Chondrocyte (in vitro differentiated cells): ENCODE measurements around the gene CELA2B. TPM values are rescaled to one million over a fixed set of nuclear protein-coding genes. Genes with fewer than 3 reads are reported as not detected.
"Not testable (repeated sequence)": the region's sequence is repeated elsewhere in the genome, so short reads cannot be mapped to it uniquely, and the experiment has no call there.

Experiments
- DNase-seq: peaks from one replicate; pipeline ENCODE4 v3.0.0; 2021; ENCODE audit warnings: mixed read lengths, low spot score
- H3K27ac Mint-ChIP-seq: one replicate; pipeline ENCODE4 v1.8.0; 2021; ENCODE audit warnings: mild to moderate bottlenecking, moderate library complexity, mixed read lengths; ENCODE audit not compliant: unreplicated experiment
- H3K27me3 Mint-ChIP-seq: 2 replicates; pipeline ENCODE4 v1.8.0; 2021; ENCODE audit warnings: low read depth, mixed read lengths
- H3K36me3 Mint-ChIP-seq: 2 replicates; pipeline ENCODE4 v1.8.0; 2021; ENCODE audit warnings: low read depth, mixed read lengths
- H3K4me1 Mint-ChIP-seq: 2 replicates; pipeline ENCODE4 v1.8.0; 2021; ENCODE audit warnings: low read depth, mild to moderate bottlenecking, mixed read lengths
- H3K4me3 Mint-ChIP-seq: one replicate; pipeline ENCODE4 v1.8.0; 2021; ENCODE audit warnings: mild to moderate bottlenecking, moderate library complexity, mixed read lengths; ENCODE audit not compliant: unreplicated experiment
- H3K9me3 Mint-ChIP-seq: 2 replicates; pipeline ENCODE4 v1.8.0; 2021; ENCODE audit warnings: low read depth, mixed read lengths
- CTCF ChIP-seq: fragments of 200-600 bp; sonication (generic); IDR thresholded peaks from 2 replicates; pipeline ENCODE4 v1.5.0; 2021; ENCODE audit warnings: antibody characterized with exemption, mild to moderate bottlenecking, moderate library complexity
- long read RNA-seq: library from polyadenylated mRNA; stranded (forward); transcript quantifications from one replicate; pipeline ENCODE4 v2.0.0, GENCODE V29; 2021
- total RNA-seq: library from RNA; stranded (reverse); gene quantifications from 3 replicates; pipeline ENCODE4 v1.2.1, GENCODE V29; 2021

The CELA2B gene
- not detected in 3 replicates for total RNA-seq
- long read RNA-seq, result 0 reads

- DNase-seq, result no peak
- no peak for TF ChIP-seq CTCF
- no peaks in the 10 kb centered on the region for H3K9me3 Mint-ChIP-seq
Observed at GRCh38 chr1:15475752-15476314, at the start of gene CELA2B. CELA2B (plus strand) TSS chr1:15476104; CDS start chr1:15476126, 22 bp downstream.

DNA sequence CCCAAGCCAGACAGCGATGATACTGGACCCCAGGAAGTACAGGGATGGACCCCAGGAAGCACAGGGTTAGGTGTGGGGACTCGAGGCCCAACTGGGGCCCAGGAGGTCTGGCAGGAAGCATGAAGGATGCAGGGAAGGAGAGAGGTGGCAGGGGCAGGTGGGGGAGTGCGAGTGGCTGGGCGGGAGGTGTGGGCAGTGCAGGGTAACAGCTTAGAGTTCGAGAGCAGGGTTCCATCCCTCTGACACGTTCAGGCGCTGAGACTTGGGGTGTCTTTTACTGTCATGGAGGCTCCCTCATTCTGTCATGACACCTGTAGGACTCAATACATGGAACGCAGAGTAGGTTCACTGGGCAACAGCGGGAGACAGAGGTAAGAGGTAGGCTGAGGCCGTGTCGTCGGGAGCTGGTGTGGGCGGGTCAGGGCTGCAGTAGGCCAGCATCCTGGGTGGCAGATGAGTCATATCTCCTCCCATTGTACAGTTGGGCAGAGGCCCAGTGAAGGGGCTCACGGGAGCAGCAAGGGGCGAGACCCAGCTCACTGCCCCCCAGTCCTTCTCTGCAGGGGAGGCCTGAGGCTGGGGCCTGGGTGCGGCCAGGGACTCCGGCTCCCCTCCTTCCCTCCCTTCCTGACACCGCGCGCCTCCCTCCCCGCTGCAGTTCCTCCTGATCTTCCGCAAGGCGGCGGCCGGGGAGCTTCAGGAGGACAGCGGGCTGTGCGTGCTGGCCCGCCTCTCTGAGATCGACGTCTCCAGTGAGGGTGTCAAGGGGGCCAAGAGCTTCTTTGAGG is 49.2 kb upstream of the CELA2B start:
- no peak for DNase-seq

More at GRCh38 chr1:15475752-15476314, at the start of gene CELA2B:
- Mint-ChIP-seq H3K27ac (no peak within 1 kb of the TSS), H3K27me3 (no peaks in the 10 kb centered on the region), H3K4me1 (no peaks in the 10 kb centered on the region), H3K36me3 (no peaks in the 10 kb centered on the region), H3K4me3 (no peak within 1 kb of the TSS)

DNA sequence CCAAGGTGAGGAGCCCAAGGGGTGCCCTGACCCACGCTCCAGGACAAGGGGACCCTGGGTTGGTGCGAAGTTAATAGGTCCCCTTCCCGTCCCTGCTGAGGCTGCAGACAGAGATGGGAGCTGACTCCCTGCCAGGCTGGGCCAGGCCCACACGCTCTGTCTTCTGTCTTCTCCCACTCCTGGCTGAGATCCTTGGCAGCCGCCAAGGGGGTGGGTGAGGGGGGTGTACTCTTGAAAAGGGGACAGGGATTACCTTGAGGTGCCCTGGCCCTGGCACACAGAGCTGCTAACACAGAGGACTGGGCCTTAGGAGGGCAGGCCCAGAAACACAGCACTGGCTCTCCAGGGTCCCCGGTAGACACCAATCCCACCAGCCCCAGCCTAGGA is 48.6 kb upstream of the CELA2B start:
- Mint-ChIP-seq H3K4me3 (no peak overlapping the region), H3K27me3 (peaks cover 2% of the 10 kb centered on the region), H3K9me3 (no peaks in the 10 kb centered on the region), H3K27ac (no peak overlapping the region), H3K36me3 (peaks cover 2% of the 10 kb centered on the region), H3K4me1 (peaks cover 8% of the 10 kb centered on the region)
- DNase-seq, result no peak
- TF ChIP-seq CTCF, result no peak

More for the DNA sequence above, 49.2 kb upstream of the CELA2B start:
- Mint-ChIP-seq H3K36me3 (peaks cover 2% of the 10 kb centered on the region), H3K4me1 (peaks cover 8% of the 10 kb centered on the region), H3K9me3 (no peaks in the 10 kb centered on the region), H3K4me3 (no peak overlapping the region), H3K27me3 (peaks cover 2% of the 10 kb centered on the region), H3K27ac (no peak overlapping the region)
- TF ChIP-seq CTCF, result no peak

GRCh38 chr1:15428252-15428651 is 47.7 kb upstream of the CELA2B start:
- H3K4me3 Mint-ChIP-seq, H3K9me3 Mint-ChIP-seq, H3K27ac Mint-ChIP-seq, DNase-seq, H3K36me3 Mint-ChIP-seq, H3K27me3 Mint-ChIP-seq, H3K4me1 Mint-ChIP-seq: not testable (repeated sequence)

GRCh38 chr1:15428815-15429435 is 47.0 kb upstream of the CELA2B start:
- Mint-ChIP-seq H3K9me3 (no peaks in the 10 kb centered on the region), H3K36me3 (peaks cover 2% of the 10 kb centered on the region), H3K4me3 (no peak overlapping the region), H3K27ac (no peak overlapping the region), H3K27me3 (peaks cover 2% of the 10 kb centered on the region), H3K4me1 (peaks cover 8% of the 10 kb centered on the region)
- no peak for TF ChIP-seq CTCF
- no peak for DNase-seq
